Nephron (organoid): ENCODE data around the gene DMAP1.

Experiments
- H3K27ac Mint-ChIP-seq, 3 experiments: 2 replicates each; pipeline ENCODE4 v1.8.0; 2020; ENCODE audit warnings: mixed read lengths in 3 of 3, mild to moderate bottlenecking in 2 of 3, moderate library complexity in 1 of 3
- H3K27me3 Mint-ChIP-seq: 2 replicates; pipeline ENCODE4 v1.8.0; 2021; ENCODE audit warnings: low read depth, mild to moderate bottlenecking, moderate library complexity, mixed read lengths
- H3K36me3 Mint-ChIP-seq: 2 replicates; pipeline ENCODE4 v1.8.0; 2020; ENCODE audit warnings: low read depth, mixed read lengths
- H3K4me1 Mint-ChIP-seq: 2 replicates; pipeline ENCODE4 v1.8.0; 2020; ENCODE audit warnings: mixed read lengths
- H3K4me3 Mint-ChIP-seq, 3 experiments: 2 replicates each; pipeline ENCODE4 v1.8.0; 2020; ENCODE audit warnings: mild to moderate bottlenecking in 3 of 3, mixed read lengths in 3 of 3, moderate library complexity in 2 of 3
- H3K9me3 Mint-ChIP-seq: 2 replicates; pipeline ENCODE4 v1.8.0; 2020; ENCODE audit warnings: mixed read lengths
- CTCF ChIP-seq, 3 experiments: fragments of 200-600 bp; sonication (generic); IDR thresholded peaks; one replicate each; pipeline ENCODE4 v1.5.0; 2021; ENCODE audit warnings: antibody characterized with exemption in 3 of 3; ENCODE audit not compliant: unreplicated experiment in 3 of 3

Gene DMAP1

GRCh38 chr1:44264451-44264771, 51.1 kb downstream of the DMAP1 start:
- no peak overlapping the region for H3K27ac Mint-ChIP-seq
- no peaks in the 10 kb centered on the region for H3K4me1 Mint-ChIP-seq
- no peak overlapping the region for H3K4me3 Mint-ChIP-seq
- H3K9me3 Mint-ChIP-seq: no peaks in the 10 kb centered on the region
- peaks cover 25% of the 10 kb centered on the region for H3K36me3 Mint-ChIP-seq
- TF ChIP-seq CTCF (IDR thresholded peaks at IDR 0.05; ENCODE audit: unreplicated experiment in 3 of 3): no peak
- no peaks in the 10 kb centered on the region for H3K27me3 Mint-ChIP-seq

- Mint-ChIP-seq H3K27me3 (no peaks in the 10 kb centered on the region), H3K4me1 (no peaks in the 10 kb centered on the region), H3K27ac (no peak overlapping the region), H3K36me3 (peaks cover 23% of the 10 kb centered on the region), H3K4me3 (no peak overlapping the region), H3K9me3 (no peaks in the 10 kb centered on the region)
- TF ChIP-seq CTCF (IDR thresholded peaks at IDR 0.05; ENCODE audit: unreplicated experiment in 3 of 3): no peak
Measured at GRCh38 chr1:44265656-44266358, 52.5 kb downstream of the DMAP1 start.

GRCh38 chr1:44266400-44267344, 53.4 kb downstream of the DMAP1 start:
- Mint-ChIP-seq H3K4me1 (no peaks in the 10 kb centered on the region), H3K27ac (no peak overlapping the region), H3K36me3 (peaks cover 24% of the 10 kb centered on the region), H3K27me3 (no peaks in the 10 kb centered on the region), H3K9me3 (no peaks in the 10 kb centered on the region), H3K4me3 (no peak overlapping the region)
- no peak for TF ChIP-seq CTCF (IDR thresholded peaks at IDR 0.05; ENCODE audit: unreplicated experiment in 3 of 3)

- H3K9me3 Mint-ChIP-seq: no peaks in the 10 kb centered on the region
Measured at GRCh38 chr1:44267438-44267837, 54.2 kb downstream of the DMAP1 start.

GRCh38 chr1:44268054-44268453, 54.8 kb downstream of the DMAP1 start:
- no peaks in the 10 kb centered on the region for H3K9me3 Mint-ChIP-seq
- TF ChIP-seq CTCF (IDR thresholded peaks at IDR 0.05; ENCODE audit: unreplicated experiment in 3 of 3): no peak
- H3K27me3 Mint-ChIP-seq: no peaks in the 10 kb centered on the region
- peaks cover 20% of the 10 kb centered on the region for H3K36me3 Mint-ChIP-seq
- no peaks in the 10 kb centered on the region for H3K4me1 Mint-ChIP-seq
- H3K4me3 Mint-ChIP-seq: no peak overlapping the region
- no peak overlapping the region for H3K27ac Mint-ChIP-seq

More at GRCh38 chr1:44267438-44267837, 54.2 kb downstream of the DMAP1 start:
- H3K4me3 Mint-ChIP-seq: no peak overlapping the region
- H3K27me3 Mint-ChIP-seq: no peaks in the 10 kb centered on the region
- H3K4me1 Mint-ChIP-seq: no peaks in the 10 kb centered on the region
- H3K27ac Mint-ChIP-seq: no peak overlapping the region
- peaks cover 24% of the 10 kb centered on the region for H3K36me3 Mint-ChIP-seq
- TF ChIP-seq CTCF (IDR thresholded peaks at IDR 0.05; ENCODE audit: unreplicated experiment in 3 of 3): no peak
